Fibroblast of mammary gland (primary cell): Measurements from ENCODE around the gene TMBIM1.
"Not testable (repeated sequence)": the region's sequence is repeated elsewhere in the genome, so short reads cannot be mapped to it uniquely, and the experiment has no call there.

Experiments
- DNase-seq: peaks from one replicate; pipeline ENCODE4 v3.0.0-alpha.2; 2010; ENCODE audit warnings: low read depth
- H3K4me3 ChIP-seq: 2 replicates; pipeline ENCODE4 v1.5.1; 2011; ENCODE audit warnings: low read depth, mild to moderate bottlenecking, low read length, moderate library complexity; ENCODE audit not compliant: control insufficient read depth
- TF ChIP-seq, protein P1 (sequence below): conservative IDR thresholded peaks from 2 replicates; pipeline ENCODE4 v1.5.1; 2011; ENCODE audit warnings: low read depth, low read length, inconsistent platforms; ENCODE audit not compliant: control insufficient read depth, insufficient read depth

The TMBIM1 gene

DNA sequence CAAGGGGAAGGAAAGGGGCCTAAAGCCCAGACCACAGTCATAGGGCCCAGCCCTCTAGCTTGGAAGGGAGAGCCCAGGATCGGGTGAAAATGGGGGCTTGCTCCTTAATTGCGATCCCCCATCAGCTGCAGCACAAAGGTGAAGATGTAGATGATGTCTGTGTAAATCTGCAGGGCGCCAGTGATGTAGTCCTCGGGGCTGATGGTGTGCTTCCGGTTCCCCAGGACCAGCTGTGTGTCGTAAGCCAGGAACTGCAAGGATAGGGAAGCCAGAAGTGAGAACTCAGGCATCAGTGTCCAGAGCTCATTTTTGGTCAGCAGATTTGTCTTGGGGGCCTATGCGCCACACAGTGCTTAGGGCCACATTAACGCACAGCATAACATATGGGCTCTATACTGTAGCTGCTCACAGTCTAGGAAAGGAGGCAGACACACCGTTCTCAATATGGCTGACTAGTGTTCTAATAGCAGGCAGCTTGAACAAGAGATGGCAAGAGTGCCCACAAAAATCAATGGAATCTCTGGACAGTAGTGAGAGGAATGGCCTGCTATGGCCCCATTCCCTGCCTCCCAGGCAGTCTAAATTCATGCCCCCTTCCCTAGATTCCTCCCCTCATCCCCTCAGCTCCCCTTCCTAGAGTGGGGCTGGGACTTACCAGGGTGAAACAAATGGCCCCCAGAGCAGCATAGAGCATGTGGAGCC, 16.8 kb downstream of the TMBIM1 start:
- DNase-seq = no peak
- no peak overlapping the region for H3K4me3 ChIP-seq
- TF ChIP-seq, protein P1, sequence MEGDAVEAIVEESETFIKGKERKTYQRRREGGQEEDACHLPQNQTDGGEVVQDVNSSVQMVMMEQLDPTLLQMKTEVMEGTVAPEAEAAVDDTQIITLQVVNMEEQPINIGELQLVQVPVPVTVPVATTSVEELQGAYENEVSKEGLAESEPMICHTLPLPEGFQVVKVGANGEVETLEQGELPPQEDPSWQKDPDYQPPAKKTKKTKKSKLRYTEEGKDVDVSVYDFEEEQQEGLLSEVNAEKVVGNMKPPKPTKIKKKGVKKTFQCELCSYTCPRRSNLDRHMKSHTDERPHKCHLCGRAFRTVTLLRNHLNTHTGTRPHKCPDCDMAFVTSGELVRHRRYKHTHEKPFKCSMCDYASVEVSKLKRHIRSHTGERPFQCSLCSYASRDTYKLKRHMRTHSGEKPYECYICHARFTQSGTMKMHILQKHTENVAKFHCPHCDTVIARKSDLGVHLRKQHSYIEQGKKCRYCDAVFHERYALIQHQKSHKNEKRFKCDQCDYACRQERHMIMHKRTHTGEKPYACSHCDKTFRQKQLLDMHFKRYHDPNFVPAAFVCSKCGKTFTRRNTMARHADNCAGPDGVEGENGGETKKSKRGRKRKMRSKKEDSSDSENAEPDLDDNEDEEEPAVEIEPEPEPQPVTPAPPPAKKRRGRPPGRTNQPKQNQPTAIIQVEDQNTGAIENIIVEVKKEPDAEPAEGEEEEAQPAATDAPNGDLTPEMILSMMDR = no peak

DNA sequence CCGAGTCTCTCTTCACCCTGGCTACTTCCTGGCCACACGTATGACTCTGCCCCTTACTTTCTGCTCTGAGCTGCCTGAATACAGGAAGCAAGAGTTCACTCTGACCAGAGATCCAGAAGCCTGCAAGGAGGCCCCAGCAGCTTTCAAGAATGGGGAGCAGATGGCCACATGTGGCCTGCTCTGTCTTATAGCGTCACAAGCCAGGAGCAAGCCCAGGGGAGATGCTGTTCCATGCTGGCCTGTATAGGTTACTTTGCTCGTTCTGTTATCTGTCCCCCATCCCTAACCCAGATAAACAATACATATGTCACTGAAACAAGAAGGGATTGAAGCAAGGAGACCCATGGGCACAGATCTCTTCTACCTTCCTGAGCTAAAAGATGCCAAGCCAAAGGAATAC, 17.7 kb downstream of the TMBIM1 start:
- DNase-seq = no peak

DNA sequence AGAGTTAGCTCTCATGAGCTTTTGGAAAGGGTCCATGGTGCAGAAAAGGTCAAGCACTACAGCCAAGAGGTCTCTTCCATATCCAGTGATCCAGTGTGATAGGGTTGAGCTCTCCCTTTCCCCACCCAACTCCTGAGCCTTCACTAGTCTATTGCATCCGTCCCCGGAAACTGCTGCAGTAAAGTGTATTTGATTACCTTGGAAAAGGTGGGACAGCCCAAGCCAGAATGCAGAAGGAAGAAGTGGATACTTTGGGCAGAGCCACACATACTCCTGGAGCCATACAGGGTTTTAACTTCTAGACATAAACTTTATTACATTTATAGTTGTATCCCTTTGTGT, 18.4 kb downstream of the TMBIM1 start:
- TF ChIP-seq, protein P1 = no peak
- DNase-seq = no peak
- H3K4me3 ChIP-seq = no peak overlapping the region

More for the DNA sequence above, 17.7 kb downstream of the TMBIM1 start:
- TF ChIP-seq, protein P1 = no peak
- no peak overlapping the region for H3K4me3 ChIP-seq

DNA sequence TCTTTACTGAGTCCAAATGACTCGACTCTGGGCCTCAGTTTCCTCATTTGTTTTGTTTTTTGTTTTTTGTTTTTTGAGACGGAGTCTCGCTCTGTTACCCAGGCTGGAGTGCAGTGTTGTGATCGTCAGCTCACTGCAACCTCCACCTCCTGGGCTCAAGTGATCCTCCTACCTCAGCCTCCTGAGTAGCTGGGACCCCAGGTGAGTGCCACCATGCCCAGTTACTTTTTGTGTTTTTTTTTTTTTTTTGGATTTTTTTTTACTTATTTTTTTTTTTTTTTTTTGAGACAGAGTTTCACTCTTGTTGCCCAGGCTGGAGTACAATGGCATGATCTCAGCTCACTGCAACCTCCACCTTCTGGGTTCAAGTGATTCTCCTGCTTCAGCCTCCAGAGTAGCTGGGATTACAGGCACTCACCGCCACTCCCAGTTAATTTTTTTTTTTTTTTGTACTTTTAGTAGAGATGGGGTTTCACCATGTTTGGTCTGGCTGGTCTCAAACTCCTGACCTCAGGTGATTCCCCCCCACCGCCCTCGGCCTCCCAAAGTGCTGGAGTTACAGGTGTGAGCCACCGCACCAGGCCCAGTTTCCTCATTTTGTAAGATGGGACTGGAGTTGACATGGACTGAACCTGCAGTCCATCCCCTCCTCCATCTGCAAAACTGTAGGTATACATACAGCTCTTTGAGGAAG, 18.9 kb downstream of the TMBIM1 start:
- not testable (repeated sequence) for DNase-seq

DNA sequence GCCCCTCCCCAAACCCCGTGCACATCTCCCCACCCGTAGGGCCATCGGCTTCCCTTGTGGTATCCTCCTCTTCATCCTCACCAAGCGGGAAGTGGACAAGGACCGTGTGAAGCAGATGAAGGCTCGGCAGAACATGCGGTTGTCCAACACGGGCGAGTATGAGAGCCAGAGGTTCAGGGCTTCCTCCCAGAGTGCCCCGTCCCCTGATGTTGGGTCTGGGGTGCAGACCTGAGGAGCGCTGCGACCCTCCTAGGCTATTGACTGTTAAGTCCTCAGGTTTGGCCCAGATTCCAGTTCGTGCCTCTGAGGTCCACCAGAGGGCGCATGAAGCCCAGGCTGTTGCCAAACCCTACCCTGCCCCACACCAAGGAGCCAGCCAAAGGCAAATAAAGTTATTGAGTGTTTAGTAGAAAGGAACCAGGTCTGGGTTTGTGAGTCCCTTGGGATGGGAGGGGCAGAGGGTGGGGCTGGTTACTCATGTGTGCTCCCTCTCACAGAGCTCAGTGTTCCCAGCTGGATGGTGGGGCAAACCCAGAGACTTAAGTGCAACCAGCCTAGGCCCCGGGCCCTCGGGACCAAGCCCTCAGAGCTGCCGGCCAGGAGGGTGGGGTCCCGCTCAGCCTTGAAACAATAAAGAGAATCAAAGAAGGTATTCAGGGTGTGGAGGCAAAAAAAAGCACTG, 19.6 kb downstream of the TMBIM1 start:
- DNase-seq = peak; percentile 98
- H3K4me3 ChIP-seq = no peak overlapping the region
- TF ChIP-seq, protein P1 = peak; percentile 94

More for the DNA sequence above, 18.9 kb downstream of the TMBIM1 start:
- not testable (repeated sequence) for H3K4me3 ChIP-seq

DNA sequence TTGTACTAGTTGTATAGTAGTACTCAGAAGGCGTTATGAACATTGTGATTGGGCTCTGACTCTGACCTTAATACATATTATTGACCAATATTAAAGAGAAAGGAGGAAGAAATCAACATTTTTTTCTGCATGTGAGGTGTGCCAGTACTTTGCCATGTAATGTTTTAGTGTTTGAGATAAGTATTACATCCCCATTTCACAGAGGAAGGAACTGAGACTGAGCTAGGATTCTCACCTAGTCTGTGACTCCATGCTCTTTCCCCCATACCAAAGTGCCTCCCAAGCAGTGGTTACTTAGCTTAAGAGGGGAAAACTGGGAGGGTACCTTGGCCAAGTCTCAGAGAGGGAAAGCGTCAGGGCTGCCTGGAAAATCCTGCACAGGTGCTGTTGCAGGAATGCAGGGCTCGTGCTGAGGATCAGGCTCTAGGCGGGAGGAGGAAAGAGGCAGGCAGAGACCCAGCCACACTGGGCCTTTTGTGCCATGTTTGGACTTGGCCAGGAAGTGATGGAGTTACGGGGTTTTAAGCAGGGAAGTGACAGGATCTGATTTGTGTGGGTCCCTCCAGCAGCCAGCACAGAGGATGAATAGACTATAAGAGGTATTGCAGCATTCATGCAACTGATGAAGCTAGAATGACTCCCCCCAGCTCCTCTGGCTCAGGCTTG, 20.3 kb downstream of the TMBIM1 start:
- TF ChIP-seq, protein P1 = no peak
- peak overlapping the region; percentile 94 for H3K4me3 ChIP-seq
- no peak for DNase-seq

DNA sequence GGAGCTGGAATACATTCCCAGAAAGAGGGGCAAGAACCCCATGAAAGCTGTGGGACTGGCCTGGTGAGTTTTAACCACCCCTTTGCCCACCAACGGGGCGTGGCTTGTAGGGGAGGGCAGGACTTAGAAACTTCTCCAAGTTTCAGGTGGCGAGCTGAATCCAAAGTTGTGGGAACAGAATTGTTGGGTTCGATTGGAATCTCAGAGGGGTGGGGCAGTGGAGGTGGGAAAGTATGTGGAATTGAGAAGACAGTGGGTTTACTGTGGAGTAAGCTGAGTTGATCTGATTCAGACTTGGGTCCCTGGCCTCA, 20.9 kb downstream of the TMBIM1 start:
- DNase-seq = no peak
- peak overlapping the region; percentile 94 for H3K4me3 ChIP-seq
- TF ChIP-seq, protein P1 = no peak
